ENCODE results near the gene DGKA.

DGKA gene

GRCh38 chr12:55931780-55932550 is 1.0 kb downstream of the DGKA start:
- no peak for DNase-seq (ENCODE audit: low read depth in 2 of 2)

GRCh38 chr12:55932551-55932910 is 1.6 kb downstream of the DGKA start:
- DNase-seq (ENCODE audit: low read depth in 2 of 2): no peak

- no peak for DNase-seq (ENCODE audit: low read depth in 2 of 2)
These were observed 2.3 kb downstream of the DGKA start for GRCh38 chr12:55933169-55933798.

- DNase-seq (ENCODE audit: low read depth in 2 of 2): no peak
These were observed 3.1 kb downstream of the DGKA start for GRCh38 chr12:55933799-55934742.

GRCh38 chr12:55934773-55935172 is 3.8 kb downstream of the DGKA start:
- DNase-seq (ENCODE audit: low read depth in 2 of 2): no peak

GRCh38 chr12:55935738-55936151 is 4.8 kb downstream of the DGKA start:
- no peak for DNase-seq (ENCODE audit: low read depth in 2 of 2)

- DNase-seq (ENCODE audit: low read depth in 2 of 2): no peak
These were observed 7.0 kb downstream of the DGKA start for GRCh38 chr12:55937981-55938380.

GRCh38 chr12:55938826-55939501 is 8.0 kb downstream of the DGKA start:
- no peak for DNase-seq (ENCODE audit: low read depth in 2 of 2)

GRCh38 chr12:55940065-55940732 is 9.2 kb downstream of the DGKA start:
- peak; percentile 64 to 68 for DNase-seq (ENCODE audit: low read depth in 2 of 2)

GRCh38 chr12:55942055-55942454 is 11.1 kb downstream of the DGKA start:
- no peak for DNase-seq (ENCODE audit: low read depth in 2 of 2)

- no peak for DNase-seq (ENCODE audit: low read depth in 2 of 2)
These were observed 11.7 kb downstream of the DGKA start for GRCh38 chr12:55942577-55943136.

- DNase-seq (ENCODE audit: low read depth in 2 of 2): no peak
These were observed 15.6 kb downstream of the DGKA start for GRCh38 chr12:55946553-55946952.

- no peak for DNase-seq (ENCODE audit: low read depth in 2 of 2)
These were observed 24.4 kb downstream of the DGKA start for GRCh38 chr12:55955344-55955743.

- no peak for DNase-seq (ENCODE audit: low read depth in 2 of 2)
These were observed 25.0 kb downstream of the DGKA start for GRCh38 chr12:55955800-55956508.

GRCh38 chr12:55957106-55957859 is 26.3 kb downstream of the DGKA start:
- DNase-seq (ENCODE audit: low read depth in 2 of 2): no peak

- no peak for DNase-seq (ENCODE audit: low read depth in 2 of 2)
These were observed 32.8 kb downstream of the DGKA start for GRCh38 chr12:55963760-55964159.

GRCh38 chr12:55965240-55965639 is 34.3 kb downstream of the DGKA start:
- DNase-seq (ENCODE audit: low read depth in 2 of 2): no peak

GRCh38 chr12:55965941-55966407 is 35.0 kb downstream of the DGKA start, which contains the start of gene PMEL:
Gene PMEL (minus strand): TSS chr12:55966042. CDS start chr12:55966011, 31 bp downstream.
- DNase-seq (ENCODE audit: low read depth in 2 of 2): no peak
